C4-2B (cell line): ENCODE measurements around the gene PLAC1.

ENCODE experiments used
- CTCF ChIP-seq: fragments of 450-650 bp; conservative IDR thresholded peaks from 2 replicates; pipeline ENCODE4 v1.5.1; 2017; ENCODE audit warnings: mild to moderate bottlenecking
- ZFX ChIP-seq: fragments of 450-650 bp; IDR thresholded peaks from 2 replicates; pipeline ENCODE4 v1.6.1; 2017

GRCh38 chrX:134682081-134682480 lies 23.8 kb upstream of the PLAC1 start:
- TF ChIP-seq CTCF (no peak), ZFX (no peak)
